ENCODE data around the gene GALNT9.

GRCh38 chr12:132359551-132359950, 30.2 kb upstream of the GALNT9 start:
- TF ChIP-seq CTCF (IDR thresholded peaks at IDR 0.05): no peak
- no peak for TF ChIP-seq ZFX (IDR thresholded peaks at IDR 0.05; ENCODE audit: borderline replicate concordance)

Measured in 22Rv1 (cell line).